HCT116 (cell line): Measurements from ENCODE around the gene PTS. TPM values are rescaled to one million over a fixed set of nuclear protein-coding genes. Genes with fewer than 3 reads are reported as not detected.

Source experiments
- ATAC-seq: fragments of 200-7000 bp; cut with Tn5 transposase; 2 replicates; pipeline ENCODE4 v1.9.1; 2020; ENCODE audit warnings: mild to moderate bottlenecking, moderate library complexity
- BruUV-seq: library from RNA; stranded (reverse); fragments of 400-500 nt; replicated peaks from 2 replicates; lab custom pipeline; 2021; lab: Mats Ljungman, UMichigan
- CTCF ChIA-PET: fragments of 300-600 bp; sonication (Branson Sonifier 250); formaldehyde crosslinking; loops from one replicate; lab custom pipeline; 2021; ENCODE audit warnings: antibody characterized with exemption; lab: Charles Lee
- POLR2A ChIA-PET: fragments of 300-600, 350-600 bp; sonication (Branson Sonifier 250); formaldehyde crosslinking; loops from one replicate; lab custom pipeline; 2021; ENCODE audit warnings: antibody characterized with exemption; lab: Charles Lee
- RAD21 ChIA-PET, 2 experiments: fragments of 300-600 bp; sonication (Branson Sonifier 250); formaldehyde crosslinking; loops; one replicate each; lab custom pipeline; 2023; ENCODE audit warnings: low total read pairs in 2 of 2; ENCODE audit not compliant: uncharacterized antibody in 2 of 2, unreplicated experiment in 2 of 2, low non-redundant PET in 1 of 2; lab: Charles Lee
- DNase-seq: peaks from one replicate; pipeline ENCODE4 v3.0.0-alpha.2; 2010; ENCODE audit warnings: low read depth, low spot score
- H2AFZ ChIP-seq: fragments of 200-600 bp; shearing (Covaris generic), sonication (generic); 2 replicates; pipeline ENCODE4 v1.6.1; 2017; ENCODE audit warnings: low read depth, mixed run types, mixed read lengths, antibody characterized with exemption, low read length; ENCODE audit not compliant: poor library complexity, severe bottlenecking
- H3K27ac ChIP-seq: 2 replicates; pipeline ENCODE4 v1.5.1; 2012; ENCODE audit warnings: low read depth, low read length
- H3K27me3 ChIP-seq: fragments of 200-600 bp; sonication (generic); 2 replicates; pipeline ENCODE4 v1.6.1; 2016; ENCODE audit warnings: mixed run types, low read length, mixed read lengths; ENCODE audit not compliant: insufficient read depth
- H3K36me3 ChIP-seq, 2 experiments: fragments of 200-500 bp in 1 of 2; fragments of 200-600 bp in 1 of 2; sonication (Bioruptor generic) in 1 of 2; sonication (generic) in 1 of 2; 2 replicates each; pipeline versions ENCODE4 v1.5.1 to v1.6.1; 2014 to 2016; ENCODE audit warnings: low read length in 2 of 2, inconsistent platforms in 1 of 2, mixed read lengths in 1 of 2, mixed run types in 1 of 2; ENCODE audit not compliant: insufficient read depth in 2 of 2, control insufficient read depth in 1 of 2
- H3K4me1 ChIP-seq, 2 experiments: fragments of 200-600 bp in 1 of 2; sonication (generic) in 1 of 2; 2 replicates each; pipeline versions ENCODE4 v1.5.1 to v1.6.1; 2012 to 2017; ENCODE audit warnings: low read length in 2 of 2, inconsistent platforms in 1 of 2, mild to moderate bottlenecking in 1 of 2, mixed read lengths in 1 of 2, mixed run types in 1 of 2, moderate library complexity in 1 of 2; ENCODE audit not compliant: insufficient read depth in 2 of 2, control insufficient read depth in 1 of 2
- H3K4me2 ChIP-seq: fragments of 200-600 bp; sonication (generic); 2 replicates; pipeline ENCODE4 v1.6.1; 2017; ENCODE audit warnings: mixed run types, low read length, mixed read lengths
- H3K4me3 ChIP-seq, 2 experiments: fragments of 200-600 bp in 1 of 2; sonication (generic) in 1 of 2; replicated peaks in 1 of 2; 2 replicates each; pipeline ENCODE4 v1.5.1; 2011 to 2016; ENCODE audit warnings: low read length in 2 of 2, control low read depth in 1 of 2, low read depth in 1 of 2, mild to moderate bottlenecking in 1 of 2, mixed read lengths in 1 of 2, mixed run types in 1 of 2
- H3K79me2 ChIP-seq: fragments of 200-600 bp; sonication (generic); 2 replicates; pipeline ENCODE4 v1.6.1; 2017; ENCODE audit warnings: mild to moderate bottlenecking, mixed run types, low read length, moderate library complexity, mixed read lengths; ENCODE audit not compliant: insufficient read depth
- H3K9ac ChIP-seq: fragments of 200-600 bp; sonication (generic); 2 replicates; pipeline ENCODE4 v1.6.1; 2016; ENCODE audit warnings: low read length, mixed read lengths
- H3K9me2 ChIP-seq: fragments of 200-600 bp; sonication (generic), shearing (Covaris generic); 2 replicates; pipeline ENCODE4 v1.6.1; 2017; ENCODE audit warnings: mixed run types, mild to moderate bottlenecking, moderate library complexity; ENCODE audit not compliant: insufficient read depth
- H3K9me3 ChIP-seq, 2 experiments: fragments of 200-500 bp in 1 of 2; fragments of 200-600 bp in 1 of 2; sonication (Bioruptor generic) in 1 of 2; sonication (generic) in 1 of 2; 2 replicates each; pipeline ENCODE4 v1.6.1; 2014 to 2017; ENCODE audit warnings: low read length in 2 of 2, mixed read lengths in 2 of 2, inconsistent platforms in 1 of 2, low read depth in 1 of 2, mild to moderate bottlenecking in 1 of 2, mixed run types in 1 of 2, moderate library complexity in 1 of 2; ENCODE audit not compliant: control insufficient read depth in 1 of 2, insufficient read depth in 1 of 2
- H4K20me1 ChIP-seq: fragments of 200-600 bp; sonication (generic), shearing (Covaris generic); 2 replicates; pipeline ENCODE4 v1.6.1; 2017; ENCODE audit warnings: mixed run types, mild to moderate bottlenecking, moderate library complexity; ENCODE audit not compliant: insufficient read depth
- CEBPB ChIP-seq: IDR thresholded peaks from 2 replicates; pipeline ENCODE4 v1.6.1; 2012; ENCODE audit warnings: low read depth
- EGR1 ChIP-seq: IDR thresholded peaks from 2 replicates; pipeline ENCODE4 v1.6.1; 2012; ENCODE audit warnings: low read depth
- ELF1 ChIP-seq: IDR thresholded peaks from 2 replicates; pipeline ENCODE4 v1.6.1; 2012; ENCODE audit warnings: low read depth, borderline replicate concordance
- EZH2 ChIP-seq: fragments of 200-600 bp; sonication (generic); IDR thresholded peaks from 2 replicates; pipeline ENCODE4 v1.6.1; 2017; ENCODE audit warnings: antibody characterized with exemption, mixed run types
- EZH2phosphoT487 ChIP-seq: fragments of 200-600 bp; IDR thresholded peaks from 2 replicates; pipeline ENCODE4 v1.6.1; 2018; ENCODE audit warnings: antibody characterized with exemption, borderline replicate concordance
- FOSL1 ChIP-seq: IDR thresholded peaks from 2 replicates; pipeline ENCODE4 v1.6.1; 2012; ENCODE audit warnings: low read depth
- JUND ChIP-seq: IDR thresholded peaks from 2 replicates; pipeline ENCODE4 v1.6.1; 2012
- POLR2A ChIP-seq: IDR thresholded peaks from 2 replicates; pipeline ENCODE4 v1.7.0; 2011; ENCODE audit warnings: borderline replicate concordance; ENCODE audit not compliant: insufficient read depth, insufficient read length; ENCODE audit errors: extremely low read depth
- REST ChIP-seq: IDR thresholded peaks from 2 replicates; pipeline ENCODE4 v1.6.1; 2012; ENCODE audit warnings: low read depth
- SIN3A ChIP-seq: IDR thresholded peaks from 2 replicates; pipeline ENCODE4 v1.6.1; 2012; ENCODE audit warnings: low read depth
- SP1 ChIP-seq: IDR thresholded peaks from 2 replicates; pipeline ENCODE4 v1.6.1; 2012; ENCODE audit warnings: low read depth
- SRF ChIP-seq: IDR thresholded peaks from 2 replicates; pipeline ENCODE4 v1.6.1; 2012; ENCODE audit warnings: low read depth
- TCF7L2 ChIP-seq: IDR thresholded peaks from 2 replicates; pipeline ENCODE4 v1.7.0; 2011; ENCODE audit warnings: borderline replicate concordance, inconsistent platforms; ENCODE audit not compliant: insufficient read depth, insufficient read length; ENCODE audit errors: extremely low read depth
- YY1 ChIP-seq: IDR thresholded peaks from 2 replicates; pipeline ENCODE4 v1.6.1; 2011; ENCODE audit warnings: low read length, low read depth, moderate library complexity, mild to moderate bottlenecking; ENCODE audit not compliant: insufficient replicate concordance; ENCODE audit errors: extremely low read depth
- ZFX ChIP-seq: fragments of 450-650 bp; IDR thresholded peaks from 2 replicates; pipeline ENCODE4 v1.6.1; 2017
- intact Hi-C: fragments of 100-400 bp; cut with micrococcal nuclease; formaldehyde crosslinking; loops from 2 replicates; pipeline ENCODE4 v1.10.0; 2022
- total RNA-seq: library from RNA; stranded (reverse); gene quantifications from one replicate; pipeline ENCODE4 v1.2.1, GENCODE V29; 2021; ENCODE audit not compliant: unreplicated experiment
- TF ChIP-seq, protein P1 (sequence below), 3 experiments: fragments of 200-600 bp in 1 of 3; sonication (generic) in 1 of 3; IDR thresholded peaks in 2 of 3; conservative IDR thresholded peaks in 1 of 3; 2 replicates each; pipeline ENCODE4 v1.5.1; 2012 to 2017; ENCODE audit warnings: low read depth in 2 of 3, low read length in 2 of 3, antibody characterized with exemption in 1 of 3, borderline replicate concordance in 1 of 3, control low read depth in 1 of 3, mild to moderate bottlenecking in 1 of 3, mixed read lengths in 1 of 3, mixed run types in 1 of 3, moderate library complexity in 1 of 3; ENCODE audit not compliant: insufficient read depth in 1 of 3
- TF ChIP-seq, protein P2 (sequence below): IDR thresholded peaks from 2 replicates; pipeline ENCODE4 v1.6.1; 2012
- TF ChIP-seq, protein P3 (sequence below): IDR thresholded peaks from 2 replicates; pipeline ENCODE4 v1.6.1; 2012
- TF ChIP-seq, protein P4 (sequence below): IDR thresholded peaks from 2 replicates; pipeline ENCODE4 v1.6.1; 2011; ENCODE audit warnings: mild to moderate bottlenecking, low read length, moderate library complexity; ENCODE audit not compliant: insufficient replicate concordance; ENCODE audit errors: extremely low read depth

Gene PTS
- total RNA-seq, 1 experiment from 2014 or later, result 45.7 TPM

GRCh38 chr11:112249871-112250610 is 23.8 kb downstream of the PTS start:
- H3K27ac ChIP-seq, result no peak overlapping the region
- no peaks in the 10 kb centered on the region for H3K9me2 ChIP-seq
- H3K4me1 ChIP-seq, result no peaks in the 10 kb centered on the region
- CTCF ChIA-PET, result no interaction called here
- RAD21 ChIA-PET, result no interaction called here
- TF ChIP-seq POLR2A (no peak), SRF (no peak), SP1 (no peak), SIN3A (no peak), ELF1 (no peak), JUND (no peak), ZFX (no peak), EZH2phosphoT487 (no peak), YY1 (no peak), REST (no peak), CEBPB (no peak), EGR1 (no peak), EZH2 (no peak), TCF7L2 (no peak), FOSL1 (no peak)
- TF ChIP-seq, protein P1, sequence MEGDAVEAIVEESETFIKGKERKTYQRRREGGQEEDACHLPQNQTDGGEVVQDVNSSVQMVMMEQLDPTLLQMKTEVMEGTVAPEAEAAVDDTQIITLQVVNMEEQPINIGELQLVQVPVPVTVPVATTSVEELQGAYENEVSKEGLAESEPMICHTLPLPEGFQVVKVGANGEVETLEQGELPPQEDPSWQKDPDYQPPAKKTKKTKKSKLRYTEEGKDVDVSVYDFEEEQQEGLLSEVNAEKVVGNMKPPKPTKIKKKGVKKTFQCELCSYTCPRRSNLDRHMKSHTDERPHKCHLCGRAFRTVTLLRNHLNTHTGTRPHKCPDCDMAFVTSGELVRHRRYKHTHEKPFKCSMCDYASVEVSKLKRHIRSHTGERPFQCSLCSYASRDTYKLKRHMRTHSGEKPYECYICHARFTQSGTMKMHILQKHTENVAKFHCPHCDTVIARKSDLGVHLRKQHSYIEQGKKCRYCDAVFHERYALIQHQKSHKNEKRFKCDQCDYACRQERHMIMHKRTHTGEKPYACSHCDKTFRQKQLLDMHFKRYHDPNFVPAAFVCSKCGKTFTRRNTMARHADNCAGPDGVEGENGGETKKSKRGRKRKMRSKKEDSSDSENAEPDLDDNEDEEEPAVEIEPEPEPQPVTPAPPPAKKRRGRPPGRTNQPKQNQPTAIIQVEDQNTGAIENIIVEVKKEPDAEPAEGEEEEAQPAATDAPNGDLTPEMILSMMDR (IDR thresholded peaks at IDR 0.05 in 2 of 3, conservative IDR thresholded peaks at IDR 0.05 in 1 of 3; ENCODE audit: borderline replicate concordance in 1 of 3, insufficient read depth in 1 of 3, low read depth in 2 of 3, low read length in 2 of 3), result no peak
- TF ChIP-seq, protein P2, sequence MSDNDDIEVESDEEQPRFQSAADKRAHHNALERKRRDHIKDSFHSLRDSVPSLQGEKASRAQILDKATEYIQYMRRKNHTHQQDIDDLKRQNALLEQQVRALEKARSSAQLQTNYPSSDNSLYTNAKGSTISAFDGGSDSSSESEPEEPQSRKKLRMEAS, result no peak
- TF ChIP-seq, protein P3, sequence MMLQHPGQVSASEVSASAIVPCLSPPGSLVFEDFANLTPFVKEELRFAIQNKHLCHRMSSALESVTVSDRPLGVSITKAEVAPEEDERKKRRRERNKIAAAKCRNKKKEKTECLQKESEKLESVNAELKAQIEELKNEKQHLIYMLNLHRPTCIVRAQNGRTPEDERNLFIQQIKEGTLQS, result no peak
- TF ChIP-seq, protein P4, sequence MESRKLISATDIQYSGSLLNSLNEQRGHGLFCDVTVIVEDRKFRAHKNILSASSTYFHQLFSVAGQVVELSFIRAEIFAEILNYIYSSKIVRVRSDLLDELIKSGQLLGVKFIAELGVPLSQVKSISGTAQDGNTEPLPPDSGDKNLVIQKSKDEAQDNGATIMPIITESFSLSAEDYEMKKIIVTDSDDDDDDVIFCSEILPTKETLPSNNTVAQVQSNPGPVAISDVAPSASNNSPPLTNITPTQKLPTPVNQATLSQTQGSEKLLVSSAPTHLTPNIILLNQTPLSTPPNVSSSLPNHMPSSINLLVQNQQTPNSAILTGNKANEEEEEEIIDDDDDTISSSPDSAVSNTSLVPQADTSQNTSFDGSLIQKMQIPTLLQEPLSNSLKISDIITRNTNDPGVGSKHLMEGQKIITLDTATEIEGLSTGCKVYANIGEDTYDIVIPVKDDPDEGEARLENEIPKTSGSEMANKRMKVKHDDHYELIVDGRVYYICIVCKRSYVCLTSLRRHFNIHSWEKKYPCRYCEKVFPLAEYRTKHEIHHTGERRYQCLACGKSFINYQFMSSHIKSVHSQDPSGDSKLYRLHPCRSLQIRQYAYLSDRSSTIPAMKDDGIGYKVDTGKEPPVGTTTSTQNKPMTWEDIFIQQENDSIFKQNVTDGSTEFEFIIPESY, result no peak
- TF ChIP-seq, all 23 proteins: peak for 0
- Histone ChIP-seq H4K20me1 (no peaks in the 10 kb centered on the region), H3K79me2 (no peaks in the 10 kb centered on the region), H3K27me3 (no peaks in the 10 kb centered on the region), H3K4me2 (no peak overlapping the region), H3K36me3 (no peaks in the 10 kb centered on the region), H3K4me3 (no peak overlapping the region), H2AFZ (no peak overlapping the region), H3K9ac (no peak overlapping the region), H3K9me3 (no peaks in the 10 kb centered on the region)
- intact Hi-C loops, result no loop called here
- DNase-seq (no peak), ATAC-seq (no peak)
- BruUV-seq, result no TSS peak
- POLR2A ChIA-PET, result no interaction called here
